Dedifferentiated amniotic fluid mesenchymal stem cell (primary cell): ENCODE results near the gene SYNE2.

Source experiments
- DNase-seq: peaks from one replicate; pipeline ENCODE4 v3.0.0-alpha.2; 2016; ENCODE audit errors: extremely low spot score

Gene SYNE2

GRCh38 chr14:63908667-63909264 lies 56.0 kb downstream of the SYNE2 start:
- DNase-seq: no peak

GRCh38 chr14:63909984-63910383 lies 57.2 kb downstream of the SYNE2 start:
- DNase-seq: peak; percentile 36

GRCh38 chr14:63910583-63911363 lies 58.0 kb downstream of the SYNE2 start:
- DNase-seq: no peak

GRCh38 chr14:63911404-63911803 lies 58.6 kb downstream of the SYNE2 start:
- no peak for DNase-seq

- DNase-seq: no peak
Measured at GRCh38 chr14:63912286-63912685, 59.5 kb downstream of the SYNE2 start.

GRCh38 chr14:63918411-63918810 lies 65.6 kb downstream of the SYNE2 start:
- no peak for DNase-seq

- no peak for DNase-seq
Measured at GRCh38 chr14:63922696-63923421, 70.1 kb downstream of the SYNE2 start.

- DNase-seq: no peak
Measured at GRCh38 chr14:63923422-63923752, 70.6 kb downstream of the SYNE2 start.

GRCh38 chr14:63924375-63924774 lies 71.6 kb downstream of the SYNE2 start:
- no peak for DNase-seq

GRCh38 chr14:63926641-63927040 lies 73.8 kb downstream of the SYNE2 start:
- DNase-seq: no peak

GRCh38 chr14:63928744-63929174 lies 76.0 kb downstream of the SYNE2 start:
- DNase-seq: no peak

- DNase-seq: no peak
Measured at GRCh38 chr14:63933110-63933509, 80.3 kb downstream of the SYNE2 start.

- DNase-seq: no peak
Measured at GRCh38 chr14:63933711-63934110, 80.9 kb downstream of the SYNE2 start.

GRCh38 chr14:63938198-63939005 lies 85.6 kb downstream of the SYNE2 start:
- DNase-seq: no peak

- DNase-seq: no peak
Measured at GRCh38 chr14:63939006-63939270, 86.1 kb downstream of the SYNE2 start.

- DNase-seq: no peak
Measured at GRCh38 chr14:63940387-63940786, 87.6 kb downstream of the SYNE2 start.

GRCh38 chr14:63941023-63941422 lies 88.2 kb downstream of the SYNE2 start:
- DNase-seq: no peak

- no peak for DNase-seq
Measured at GRCh38 chr14:63949696-63950095, 96.9 kb downstream of the SYNE2 start.

GRCh38 chr14:63951021-63951420 lies 98.2 kb downstream of the SYNE2 start:
- DNase-seq: no peak

- no peak for DNase-seq
Measured at GRCh38 chr14:63951429-63951828, 98.6 kb downstream of the SYNE2 start.

GRCh38 chr14:63952053-63952932 lies 99.5 kb downstream of the SYNE2 start:
- no peak for DNase-seq
